Activated naive CD8-positive, alpha-beta T cell treated with anti-CD3 and anti-CD28 coated beads, Interleukin-2, amount 50 U/mL, for 16 hours (primary cell): ENCODE results near the gene CISTR.
"Not testable (repeated sequence)": the region's sequence is repeated elsewhere in the genome, so short reads cannot be mapped to it uniquely, and the experiment has no call there.

Experiments used
- DNase-seq: peaks from one replicate; pipeline ENCODE4 v3.0.0-alpha.2; 2020; ENCODE audit warnings: low read depth, low spot score

The CISTR gene

DNA sequence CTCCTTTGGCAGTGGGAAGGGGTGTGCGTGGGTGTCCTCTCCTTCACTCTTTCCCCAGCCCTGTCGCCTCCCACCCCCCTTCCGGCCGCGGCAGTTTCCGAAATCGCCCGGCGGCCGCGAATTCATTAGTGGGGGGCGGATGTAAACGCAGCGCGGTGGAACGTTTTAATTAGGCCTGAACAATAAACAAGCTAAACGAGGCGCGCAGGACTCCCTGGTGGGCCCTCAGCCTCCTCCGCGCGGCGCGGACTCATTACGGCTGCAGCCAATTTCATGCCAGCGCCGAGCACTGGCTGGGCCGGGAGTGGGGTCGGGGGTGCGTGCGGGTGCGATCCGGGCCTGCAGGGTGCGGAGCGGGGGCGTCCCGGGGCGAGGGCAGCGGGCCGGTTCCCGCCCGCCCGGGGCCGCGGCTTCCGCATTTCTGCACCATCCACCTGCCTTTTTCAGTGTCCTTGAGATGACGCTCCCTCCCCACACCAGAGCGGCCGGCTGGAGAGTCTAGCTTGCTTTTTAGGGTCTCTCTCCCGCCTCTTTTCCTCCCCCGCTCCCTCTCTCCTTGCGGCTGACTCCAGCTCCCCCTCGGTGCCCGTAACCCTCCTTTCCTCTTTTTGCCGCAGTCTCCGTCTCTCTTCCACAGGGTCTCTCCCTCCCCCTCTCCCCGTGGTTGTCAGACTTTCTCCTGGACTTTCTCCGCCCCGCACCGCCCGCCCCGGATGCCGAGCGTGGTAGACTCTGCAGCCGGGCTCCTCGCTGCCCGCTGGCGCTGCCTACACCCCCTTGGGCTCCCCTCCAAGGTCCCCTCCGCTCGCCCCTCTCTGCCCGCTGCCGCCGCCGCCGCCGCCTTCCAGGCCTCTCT lies at the start of gene CISTR:
CISTR (minus strand) TSS at position 644 of the 856 bp plus-strand sequence.
- no peak for DNase-seq

DNA sequence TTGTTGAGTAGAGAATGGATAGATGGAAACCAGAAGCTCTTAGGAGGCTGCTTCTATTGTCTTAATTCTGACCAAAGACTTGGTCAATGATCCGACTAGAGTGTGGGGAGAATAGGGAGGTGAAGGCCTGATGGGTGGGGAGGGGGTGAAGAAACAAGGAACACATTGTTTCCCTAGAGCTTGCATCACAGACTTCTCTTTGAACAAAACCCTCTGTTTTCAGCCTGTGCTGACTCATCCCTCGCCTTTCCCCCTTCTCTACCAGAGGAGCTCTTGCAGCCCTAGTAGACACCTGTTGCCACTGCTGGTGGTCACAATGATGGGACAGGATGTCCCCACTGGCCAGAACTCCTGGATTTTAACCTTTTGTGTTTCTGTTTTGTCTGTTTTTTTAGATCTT lies 46.8 kb upstream of the CISTR start:
- DNase-seq: no peak

DNA sequence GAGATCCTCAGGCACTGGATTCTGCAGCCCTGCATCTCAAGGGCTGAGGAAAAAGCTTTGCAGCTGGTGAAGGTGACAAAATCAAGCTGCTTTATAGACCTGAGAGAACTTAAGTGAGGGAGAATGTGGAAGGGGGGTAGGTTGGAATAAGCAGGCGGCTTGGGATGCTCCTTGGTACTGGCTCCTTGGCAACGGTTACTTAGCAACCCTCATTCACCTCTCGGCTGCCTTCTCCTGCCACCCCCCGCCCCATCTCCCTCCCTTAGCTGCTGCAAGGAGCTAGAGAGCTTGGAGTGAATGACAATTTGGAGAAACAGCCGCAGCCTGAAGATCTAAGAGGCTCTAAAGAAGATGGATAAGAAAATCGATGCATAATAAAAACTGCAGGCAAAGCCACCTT lies 44.1 kb upstream of the CISTR start:
- no peak for DNase-seq

DNA sequence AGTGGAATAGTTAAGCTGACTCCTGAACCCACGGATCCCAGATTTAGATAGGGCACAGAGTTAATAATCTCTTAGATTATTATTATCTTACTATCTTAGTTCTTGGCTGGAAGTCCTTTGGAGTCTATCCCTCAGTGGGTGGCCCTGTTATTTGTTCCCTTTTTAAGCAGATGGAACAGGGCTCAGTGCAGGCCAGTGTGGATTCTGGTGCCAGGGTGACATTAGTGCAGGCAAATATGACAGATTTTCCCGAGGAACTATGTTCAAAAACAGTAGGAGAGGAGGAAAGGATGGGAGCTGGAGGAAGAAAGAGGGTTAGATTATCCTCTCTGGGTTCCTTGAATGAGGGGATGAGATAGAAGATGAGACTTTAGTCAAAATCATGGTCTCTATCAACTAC lies 41.4 kb upstream of the CISTR start:
- DNase-seq: no peak

DNA sequence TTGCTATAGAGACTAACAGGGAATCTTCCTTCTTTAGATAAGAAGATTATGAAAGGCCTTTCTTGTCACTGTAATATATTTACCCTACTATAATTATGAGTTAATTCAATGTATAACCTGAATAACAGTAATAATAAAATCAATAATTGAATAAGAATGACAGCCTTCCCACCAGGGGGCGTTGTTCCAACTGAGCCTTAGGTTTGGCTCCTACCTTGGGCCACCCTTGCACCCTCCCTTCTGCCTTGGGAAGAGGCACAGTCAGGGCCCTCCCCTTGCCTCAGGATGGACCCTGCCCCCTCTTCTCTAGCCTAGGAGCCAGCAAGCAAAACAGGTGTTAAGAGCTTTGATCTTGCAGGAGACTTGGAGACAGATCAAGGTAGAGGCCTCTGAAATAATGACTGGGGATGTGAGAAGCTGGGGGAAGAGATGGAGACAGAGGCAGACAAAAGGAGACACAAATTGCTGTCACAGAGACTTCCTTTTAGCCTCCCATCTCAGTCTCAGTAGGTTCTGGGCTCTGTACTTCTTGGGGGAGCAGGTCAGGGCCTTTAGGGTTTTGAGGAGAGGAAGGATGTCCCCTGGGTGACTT lies 40.1 kb upstream of the CISTR start:
- DNase-seq: no peak

DNA sequence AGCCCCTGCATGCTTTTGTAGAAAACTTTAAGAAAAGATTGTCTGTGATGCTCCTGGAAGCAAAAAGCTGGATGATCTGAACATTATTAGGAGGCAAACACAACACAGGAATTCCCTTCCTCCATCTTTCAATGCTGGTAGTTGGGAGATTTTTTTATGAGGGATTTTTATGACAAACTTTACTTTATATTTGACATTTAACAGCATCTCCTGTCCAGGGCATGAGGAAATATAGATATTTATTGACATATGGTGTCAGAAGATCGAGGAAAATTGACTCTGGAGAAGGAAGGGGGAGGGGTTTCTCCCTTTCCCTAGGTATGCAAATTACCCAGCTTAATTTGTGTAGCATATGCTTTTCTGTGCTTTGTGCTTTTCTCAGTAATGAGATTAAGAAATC lies 37.8 kb upstream of the CISTR start:
- DNase-seq: no peak

DNA sequence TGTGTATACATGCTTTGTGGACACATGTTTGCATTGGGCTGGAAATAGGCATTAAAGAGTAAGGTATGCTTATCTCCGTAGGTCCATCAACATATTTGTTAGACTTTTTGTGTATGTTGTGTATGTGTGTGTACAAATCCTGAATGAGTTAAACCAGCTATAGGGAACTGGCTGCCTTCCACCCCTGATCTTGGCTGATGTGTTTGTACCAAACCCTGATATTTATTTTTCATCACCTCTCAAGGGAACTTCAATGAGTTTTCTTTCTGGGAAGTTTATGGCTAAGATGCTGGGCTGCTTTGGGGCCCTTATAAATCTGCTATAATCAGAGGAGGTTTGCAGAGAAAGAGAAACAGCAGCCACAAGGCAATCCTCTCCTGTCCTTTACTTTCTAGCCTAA lies 37.1 kb upstream of the CISTR start:
- DNase-seq: no peak

DNA sequence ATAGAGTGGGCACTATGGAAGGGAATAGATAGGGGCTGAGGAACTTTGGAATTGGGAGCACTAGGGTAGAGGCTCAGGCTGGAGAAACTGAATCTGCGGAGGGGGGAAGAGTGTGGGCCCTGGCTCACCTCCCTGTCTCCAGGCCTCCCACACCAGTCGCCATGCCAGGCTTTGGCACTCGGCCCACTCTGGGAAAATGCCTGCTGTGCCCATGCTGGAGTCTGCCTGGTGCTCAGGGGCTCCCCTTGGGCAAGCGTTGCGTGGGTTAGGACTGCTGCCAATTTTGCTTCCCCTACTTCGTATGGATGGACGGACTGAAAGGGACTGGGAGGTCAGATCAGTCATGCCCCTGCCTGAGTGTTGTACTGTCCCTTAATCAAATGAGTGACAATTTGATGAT lies 34.6 kb upstream of the CISTR start:
- no peak for DNase-seq

DNA sequence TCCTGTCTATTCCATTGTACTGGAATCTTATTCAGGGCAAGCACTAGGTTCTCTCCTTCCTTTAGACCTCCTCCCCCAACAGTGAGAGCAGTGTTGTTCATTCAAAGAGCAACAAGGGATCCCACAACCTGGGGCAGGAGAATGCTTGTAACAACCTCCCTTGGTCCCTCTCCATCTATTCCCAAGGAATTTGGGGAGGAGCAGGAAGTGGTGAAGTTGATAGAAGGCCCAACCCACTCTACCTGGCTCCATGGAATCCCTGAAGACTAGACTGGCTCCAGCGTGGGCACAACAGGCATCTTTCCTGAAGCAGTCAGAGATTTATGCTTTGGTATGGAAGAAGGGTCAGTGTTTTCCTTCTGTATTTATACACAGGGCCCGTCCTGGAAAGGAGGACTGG lies 33.4 kb upstream of the CISTR start:
- DNase-seq: no peak

DNA sequence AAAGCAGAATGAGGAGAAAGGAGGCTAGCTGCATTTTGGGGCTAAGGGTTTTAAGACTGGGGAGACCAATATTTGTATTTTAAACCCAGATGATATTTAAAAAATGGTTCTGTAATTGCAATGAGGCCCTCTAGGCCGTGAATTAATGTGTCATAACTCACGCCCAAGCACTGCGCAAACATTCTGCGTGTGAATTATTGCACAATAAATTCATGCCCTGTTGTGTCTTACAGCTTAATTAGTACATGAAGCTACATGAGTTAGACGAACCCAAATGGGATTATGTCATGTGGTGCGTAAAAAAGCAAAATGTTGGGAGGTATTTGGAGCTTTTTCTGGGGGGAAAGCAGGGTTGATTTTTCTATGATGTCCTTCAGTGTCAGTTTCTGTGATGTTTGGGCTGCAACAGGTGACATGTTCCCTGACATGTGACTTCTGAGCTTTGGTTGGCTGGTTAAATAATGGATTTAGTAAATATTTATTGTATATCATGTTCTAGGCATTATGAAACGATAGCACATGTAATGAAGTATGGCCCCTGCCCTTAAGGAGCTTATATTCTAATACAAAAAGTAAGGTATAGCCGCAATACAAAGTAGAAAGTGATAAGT lies 30.4 kb upstream of the CISTR start:
- no peak for DNase-seq

DNA sequence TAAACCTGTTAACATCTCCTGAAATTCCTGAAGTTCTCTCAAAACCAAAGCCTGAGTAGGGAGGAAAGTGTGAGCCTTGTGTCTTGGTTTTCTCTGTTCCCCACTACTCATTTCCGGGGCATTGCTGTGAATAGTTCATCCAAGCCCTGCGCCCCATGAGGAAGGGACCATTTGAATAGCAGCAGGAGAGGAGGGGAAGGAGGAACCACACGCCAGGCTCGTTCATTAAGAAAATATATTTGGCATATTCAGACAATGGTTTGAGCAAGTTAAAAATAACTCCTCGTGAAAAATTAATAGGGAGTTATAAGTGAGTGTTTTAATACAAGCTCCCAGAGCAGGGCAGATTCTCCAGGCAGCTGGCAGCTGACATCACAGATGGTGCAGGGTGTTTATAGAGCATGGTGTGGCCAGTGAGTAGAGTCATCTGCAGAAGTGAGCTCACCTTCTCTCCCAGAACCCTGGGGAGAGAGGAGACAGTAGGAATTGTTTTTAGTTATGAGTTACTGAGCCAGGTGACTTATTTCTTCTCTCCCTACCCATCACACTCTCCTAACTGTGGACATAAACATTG lies 29.5 kb upstream of the CISTR start:
- DNase-seq: no peak

DNA sequence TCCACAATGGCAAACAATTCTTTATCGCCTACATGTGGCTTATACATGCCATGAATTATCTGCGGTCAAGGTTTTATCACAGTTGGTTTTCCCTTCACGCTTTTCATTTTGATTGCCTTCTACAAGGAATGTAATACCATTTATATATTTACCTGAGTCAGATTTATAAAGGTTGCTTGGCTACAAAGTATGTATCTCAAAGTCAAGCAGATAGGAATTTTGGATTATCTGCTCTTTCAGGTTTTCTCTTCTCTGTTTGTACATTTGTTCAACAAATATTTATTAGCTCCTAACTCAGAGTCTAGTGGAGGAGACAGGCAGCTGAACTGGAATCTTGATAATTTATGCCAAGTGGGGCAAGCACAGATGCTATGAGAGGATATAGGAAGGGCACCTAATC lies 28.5 kb upstream of the CISTR start:
- no peak for DNase-seq

DNA sequence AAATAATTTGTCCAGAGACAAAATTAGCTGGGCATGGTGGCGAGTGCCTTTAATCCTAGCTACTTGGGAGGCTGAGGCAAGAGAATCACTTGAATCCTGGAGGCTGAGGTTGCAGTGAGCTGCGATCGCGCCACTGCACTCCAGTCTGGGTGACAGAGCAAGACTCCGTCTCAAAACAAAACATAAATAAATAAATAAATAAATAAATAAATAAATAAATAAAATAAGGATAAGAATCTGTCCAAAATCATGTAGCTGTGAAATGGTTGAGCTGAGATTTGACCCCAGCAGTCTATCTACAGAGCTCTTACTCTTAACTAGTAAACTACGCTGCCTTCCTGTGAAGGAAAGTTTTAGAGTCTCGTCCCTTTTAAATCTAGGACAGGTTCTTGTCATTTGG lies 27.9 kb upstream of the CISTR start:
- not testable (repeated sequence) for DNase-seq

DNA sequence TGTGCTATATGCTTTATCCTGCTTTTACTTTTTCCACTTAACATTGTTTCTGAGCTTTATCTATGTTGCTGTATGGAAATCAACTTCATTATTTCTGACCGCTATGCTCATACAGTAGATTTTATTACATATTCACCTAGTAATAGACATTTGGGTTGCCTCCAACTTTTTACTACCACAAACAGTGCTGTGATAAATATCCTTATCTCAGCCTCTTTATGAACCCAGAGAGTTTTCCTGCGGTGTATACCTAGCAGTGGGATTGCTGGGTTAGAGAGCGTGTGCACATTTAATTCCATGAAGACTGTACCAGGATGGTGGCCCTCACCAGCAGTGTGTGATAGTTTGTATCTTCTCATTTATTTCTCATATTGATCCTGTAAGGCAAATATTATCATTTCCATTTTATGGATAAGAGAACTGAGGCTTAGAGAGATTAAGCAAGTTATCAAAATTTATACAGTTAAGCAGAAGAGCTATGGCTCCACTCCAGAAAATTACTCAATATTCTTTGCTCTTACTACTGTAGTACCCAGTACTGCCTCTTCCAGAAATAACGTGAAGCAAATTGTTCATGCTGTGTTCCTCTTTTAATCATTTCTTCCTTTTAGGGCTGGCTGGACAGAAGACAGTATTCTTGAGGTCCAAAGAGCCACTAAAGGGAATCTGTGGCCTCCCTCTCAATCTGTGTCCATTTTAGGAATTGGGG lies 26.3 kb upstream of the CISTR start:
- no peak for DNase-seq

DNA sequence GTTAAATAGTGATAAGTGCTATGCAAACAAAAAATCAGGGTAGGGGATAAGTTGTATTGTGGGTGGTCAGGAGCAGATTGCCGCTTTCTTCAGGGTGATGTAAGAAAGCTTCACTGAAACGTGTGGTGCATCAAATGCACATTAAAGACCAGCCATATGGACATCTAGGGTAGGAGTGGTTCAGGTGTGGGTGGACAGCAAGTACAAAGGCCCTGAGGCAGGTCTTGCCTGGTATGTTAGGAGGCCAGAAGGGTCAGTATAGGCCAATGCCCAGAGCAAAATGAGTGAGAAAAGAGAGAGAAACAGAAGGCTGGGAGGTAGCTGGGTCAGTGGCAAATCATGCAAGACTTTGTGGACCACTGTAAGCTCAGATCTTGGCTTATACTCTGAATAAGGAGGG lies 25.6 kb upstream of the CISTR start:
- no peak for DNase-seq

DNA sequence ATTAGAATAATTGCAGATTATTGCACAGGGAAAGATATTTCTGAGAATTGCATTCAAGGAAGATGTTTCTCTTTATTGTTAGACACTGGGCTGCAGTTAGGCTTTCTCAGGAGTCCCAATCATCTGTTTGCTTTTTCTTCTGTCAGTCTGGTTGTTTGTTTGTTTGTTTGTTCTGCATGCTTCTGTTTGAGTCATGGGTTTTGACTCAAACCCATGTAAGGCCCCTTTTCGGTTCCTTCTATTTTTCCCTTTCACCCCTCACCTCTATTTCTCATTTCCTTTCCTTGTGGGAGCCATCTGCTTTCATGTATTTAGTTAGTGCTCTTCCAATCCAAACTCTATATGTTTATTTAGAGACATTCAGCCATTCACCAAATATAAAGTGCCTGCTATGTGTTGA lies 25.1 kb upstream of the CISTR start:
- DNase-seq: no peak

DNA sequence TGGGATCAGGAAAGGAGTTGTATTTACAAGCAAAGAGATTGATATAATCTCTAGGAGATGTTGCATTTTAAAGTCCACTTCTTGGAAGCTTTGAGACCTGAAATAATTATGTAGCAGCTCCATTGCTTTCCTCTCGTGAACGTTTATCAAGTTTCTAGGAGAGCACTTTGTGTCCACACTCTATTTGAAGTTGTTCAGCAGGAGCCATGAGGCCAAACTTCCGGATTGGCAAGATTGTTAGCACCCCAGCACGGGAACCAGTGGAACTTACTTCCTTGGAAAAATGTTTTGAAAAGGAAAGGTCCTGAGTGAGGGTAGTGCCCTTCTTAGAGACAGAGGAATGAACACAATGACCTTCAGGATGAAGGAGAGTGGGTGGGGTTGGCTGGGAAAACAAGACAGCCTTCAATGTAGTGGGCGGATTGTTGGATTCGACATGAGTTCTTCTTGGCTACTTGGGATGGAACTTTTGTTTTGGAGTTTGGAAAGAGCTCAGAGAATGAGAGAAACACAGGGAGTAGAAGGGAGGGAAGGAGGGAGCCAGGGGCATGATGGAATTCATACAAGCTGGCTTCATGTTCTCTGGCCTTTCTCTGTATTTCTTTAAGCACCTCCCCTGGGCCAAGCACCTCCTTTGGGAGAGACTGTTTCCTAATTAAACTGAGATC lies 23.8 kb upstream of the CISTR start:
- DNase-seq: no peak

DNA sequence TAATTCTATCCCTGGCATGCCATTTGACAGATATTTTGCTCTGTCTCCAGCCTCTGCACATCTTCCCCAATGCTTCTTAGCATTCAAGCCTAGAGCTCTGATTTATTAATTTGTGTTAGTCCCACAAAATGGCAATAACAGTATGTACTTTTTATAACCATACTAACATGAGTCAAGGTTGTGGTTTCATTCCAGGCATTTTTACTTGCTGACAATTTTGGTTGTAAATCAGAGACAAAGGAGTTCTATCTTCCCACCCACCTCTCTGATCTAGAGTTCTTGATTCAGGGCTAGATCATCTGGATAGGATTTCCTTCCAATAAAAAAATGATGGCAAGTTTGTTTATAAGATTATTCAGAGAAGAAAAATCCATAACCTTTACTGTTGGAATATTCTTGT lies 18.5 kb upstream of the CISTR start:
- no peak for DNase-seq

DNA sequence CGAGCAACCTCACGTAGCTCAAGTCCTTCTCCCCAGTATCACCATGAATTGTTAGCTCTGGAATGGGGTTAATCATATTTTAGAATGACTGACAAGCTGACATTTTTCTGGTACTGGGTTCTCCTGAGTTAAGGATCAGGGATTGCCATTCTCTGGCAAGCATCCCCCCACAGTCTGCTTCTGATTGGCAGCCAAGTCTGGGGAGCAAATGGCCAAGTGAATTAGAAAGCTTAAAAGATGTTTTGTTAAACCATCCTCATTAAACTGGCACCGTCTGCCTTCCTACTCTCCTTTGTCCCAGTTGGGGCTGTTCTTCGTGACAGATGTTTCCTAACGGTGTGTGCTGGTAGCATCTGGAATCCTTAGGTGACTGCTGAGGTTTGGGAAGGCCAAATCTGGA lies 17.2 kb upstream of the CISTR start:
- DNase-seq: no peak

DNA sequence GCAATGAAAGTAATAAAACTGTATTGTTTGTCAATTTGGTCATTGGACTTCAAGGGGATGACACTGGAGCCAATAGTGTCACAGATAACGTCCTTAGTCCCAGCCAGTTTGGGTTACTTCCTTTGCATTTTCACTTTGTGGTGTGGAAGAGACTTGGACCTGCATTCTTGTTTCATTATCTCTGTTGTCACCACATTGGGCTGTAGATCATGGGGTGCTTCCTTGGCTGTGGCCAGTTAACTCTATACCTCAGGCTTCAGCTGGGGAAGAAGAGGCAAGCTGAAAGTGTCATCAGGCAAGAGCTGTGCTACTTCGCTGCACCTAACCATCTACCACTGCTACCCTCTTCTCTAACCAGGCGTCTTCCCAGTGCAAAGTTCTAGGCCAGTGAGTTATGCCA lies 15.1 kb upstream of the CISTR start:
- DNase-seq: no peak

DNA sequence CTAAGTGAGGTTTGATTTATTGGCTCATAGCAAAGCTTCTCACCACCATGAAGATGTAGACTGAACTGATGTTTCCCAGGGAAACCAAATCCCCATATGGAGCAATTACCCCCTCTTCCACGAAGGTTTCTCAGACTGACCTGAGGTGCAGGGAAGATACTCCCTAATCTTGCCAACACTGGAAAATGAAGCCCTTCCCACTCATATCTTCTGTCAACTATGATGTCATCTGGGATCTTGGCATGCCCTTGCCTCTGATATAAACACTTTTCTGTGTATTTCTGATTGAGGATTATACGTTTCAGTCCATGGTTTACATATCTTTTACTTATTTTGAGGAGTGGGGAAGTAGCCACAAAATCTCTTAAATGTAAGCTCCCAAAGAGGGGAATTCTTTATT lies 14.1 kb upstream of the CISTR start:
- no peak for DNase-seq

DNA sequence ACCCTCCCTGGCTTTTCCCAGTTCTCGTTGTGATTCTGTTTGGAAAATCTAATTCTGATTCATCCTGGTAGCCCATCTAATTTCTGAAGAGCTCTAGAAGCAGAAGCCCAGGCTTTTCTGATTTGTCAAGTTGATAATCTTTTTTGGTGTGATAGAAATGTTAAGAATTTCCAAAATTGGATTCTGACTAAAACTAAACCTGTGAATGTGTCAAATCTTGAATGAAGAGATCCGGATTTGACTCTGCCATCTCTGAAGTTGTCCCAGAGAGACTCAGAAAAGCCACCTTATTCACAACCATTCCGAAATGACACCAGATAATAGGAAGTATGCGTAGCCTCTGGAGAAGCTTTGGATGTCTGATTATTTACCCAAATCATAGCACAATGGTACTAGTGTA lies 12.8 kb upstream of the CISTR start:
- no peak for DNase-seq
